Peyer's patch (tissue), 4 donors: ENCODE results near the gene BLZF1.

ENCODE experiments used
- CTCF ChIP-seq, 6 experiments: fragments of 450-650 bp in 4 of 6; fragments of 200-600 bp in 2 of 6; sonication (generic) in 1 of 6; IDR thresholded peaks; one replicate each; pipeline ENCODE4 v1.5.1; 2017 to 2019; ENCODE audit warnings: antibody characterized with exemption in 6 of 6, mild to moderate bottlenecking in 3 of 6, moderate library complexity in 1 of 6
- POLR2A ChIP-seq, 2 donors: fragments of 450-650 bp; IDR thresholded peaks; one replicate each; pipeline ENCODE4 v1.5.1; 2017; ENCODE audit warnings: antibody characterized with exemption in 2 of 2, mild to moderate bottlenecking in 2 of 2, moderate library complexity in 2 of 2

DNA sequence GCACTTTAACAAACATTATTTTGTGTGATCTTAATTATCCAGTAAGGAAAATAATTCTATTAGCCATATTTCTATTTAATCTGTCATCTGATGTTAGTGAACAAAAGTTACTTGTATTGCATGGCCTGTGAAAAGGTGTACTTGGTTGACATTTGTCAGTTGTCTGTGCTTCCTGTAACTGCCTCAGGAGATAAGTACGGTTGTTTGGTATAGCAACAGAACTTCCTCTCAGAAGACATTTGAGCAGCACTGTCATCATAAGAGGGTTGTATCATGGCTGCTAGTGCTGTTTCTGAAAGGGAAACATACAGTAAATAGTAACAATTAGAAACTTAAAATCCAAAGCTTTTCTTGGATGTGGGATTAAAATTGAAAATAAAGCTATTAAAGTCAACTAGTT lies 3.4 kb downstream of the BLZF1 start:
- TF ChIP-seq CTCF (IDR thresholded peaks at IDR 0.05) (no peak), POLR2A (IDR thresholded peaks at IDR 0.05) (no peak)
